Hepatocyte (in vitro differentiated cells): ENCODE results near the gene UQCRQ. TPM values are rescaled to one million over a fixed set of nuclear protein-coding genes. Genes with fewer than 3 reads are reported as not detected.

Source experiments
- DNase-seq: peaks from one replicate; pipeline ENCODE4 v3.0.0-alpha.2; 2016; ENCODE audit warnings: low spot score
- H2AFZ ChIP-seq: fragments of 200-600 bp; sonication (generic); 2 replicates; pipeline ENCODE4 v1.6.0; 2016; ENCODE audit warnings: antibody characterized with exemption, mild to moderate bottlenecking
- H3K27ac ChIP-seq: fragments of 200-600 bp; sonication (generic); 2 replicates; pipeline ENCODE4 v1.5.1; 2016; ENCODE audit warnings: mild to moderate bottlenecking
- H3K27me3 ChIP-seq: fragments of 200-600 bp; sonication (generic); 2 replicates; pipeline ENCODE4 v1.6.1; 2016
- H3K36me3 ChIP-seq: fragments of 200-600 bp; sonication (generic); replicated peaks from 2 replicates; pipeline ENCODE4 v1.5.1; 2016; ENCODE audit warnings: low read depth; ENCODE audit not compliant: insufficient read depth
- H3K4me1 ChIP-seq: fragments of 200-600 bp; sonication (generic); 2 replicates; pipeline ENCODE4 v1.5.1; 2016; ENCODE audit warnings: mild to moderate bottlenecking, moderate library complexity; ENCODE audit not compliant: insufficient read depth
- H3K4me2 ChIP-seq: fragments of 200-600 bp; sonication (generic); 2 replicates; pipeline ENCODE4 v1.6.0; 2016
- H3K4me3 ChIP-seq: fragments of 200-600 bp; sonication (generic); 2 replicates; pipeline ENCODE4 v1.5.1; 2016; ENCODE audit warnings: mild to moderate bottlenecking
- H3K79me2 ChIP-seq: fragments of 200-600 bp; sonication (generic); 2 replicates; pipeline ENCODE4 v1.6.0; 2017; ENCODE audit warnings: mild to moderate bottlenecking
- H3K9me2 ChIP-seq: fragments of 200-600 bp; sonication (generic); replicated peaks from 2 replicates; pipeline ENCODE4 v1.6.0; 2017; ENCODE audit warnings: mild to moderate bottlenecking; ENCODE audit not compliant: insufficient read depth
- H3K9me3 ChIP-seq: fragments of 200-600 bp; sonication (generic); 2 replicates; pipeline ENCODE4 v1.5.1; 2016; ENCODE audit warnings: low read depth, mild to moderate bottlenecking
- H4K20me1 ChIP-seq: fragments of 200-600 bp; sonication (generic); 2 replicates; pipeline ENCODE4 v1.6.0; 2016; ENCODE audit warnings: mild to moderate bottlenecking; ENCODE audit not compliant: insufficient read depth, poor library complexity, severe bottlenecking
- EZH2 ChIP-seq: fragments of 200-600 bp; sonication (generic); IDR thresholded peaks from 2 replicates; pipeline ENCODE4 v1.6.1; 2016; ENCODE audit warnings: antibody characterized with exemption, mild to moderate bottlenecking, borderline replicate concordance
- EZH2phosphoT487 ChIP-seq: fragments of 200-600 bp; sonication (generic); IDR thresholded peaks from one replicate; pipeline ENCODE4 v1.6.1; 2018; ENCODE audit warnings: antibody characterized with exemption, mild to moderate bottlenecking, low read depth, moderate library complexity; ENCODE audit not compliant: unreplicated experiment, severe bottlenecking
- WGBS: methylation state at CpG from one replicate; pipeline ENCODE4 v1.1.6; 2016; ENCODE audit warnings: low lambda C conversion rate; ENCODE audit errors: missing lambda C conversion rate; 5-methylcytosine and 5-hydroxymethylcytosine counted together
- polyA plus RNA-seq: library from polyadenylated mRNA; unstranded; fragments of >200 nt; fragmentation: Nextera tagmentation; extraction: Ambion mirVana; gene quantifications from 2 replicates; pipeline ENCODE4 v1.2.1, GENCODE V29; 2016
- total RNA-seq: library from RNA; depleted of rRNA; stranded (reverse); fragments of >200 nt; gene quantifications from 2 replicates; pipeline ENCODE4 v1.2.3, GENCODE V29; 2014
- TF ChIP-seq, protein P1 (sequence below): fragments of 200-600 bp; sonication (generic); IDR thresholded peaks from 2 replicates; pipeline ENCODE4 v1.5.1; 2016; ENCODE audit warnings: antibody characterized with exemption, mild to moderate bottlenecking; ENCODE audit not compliant: poor library complexity

Gene UQCRQ
- total and polyA plus RNA-seq, 2 experiments from 2014 or later = 174 to 1,138 TPM

DNA sequence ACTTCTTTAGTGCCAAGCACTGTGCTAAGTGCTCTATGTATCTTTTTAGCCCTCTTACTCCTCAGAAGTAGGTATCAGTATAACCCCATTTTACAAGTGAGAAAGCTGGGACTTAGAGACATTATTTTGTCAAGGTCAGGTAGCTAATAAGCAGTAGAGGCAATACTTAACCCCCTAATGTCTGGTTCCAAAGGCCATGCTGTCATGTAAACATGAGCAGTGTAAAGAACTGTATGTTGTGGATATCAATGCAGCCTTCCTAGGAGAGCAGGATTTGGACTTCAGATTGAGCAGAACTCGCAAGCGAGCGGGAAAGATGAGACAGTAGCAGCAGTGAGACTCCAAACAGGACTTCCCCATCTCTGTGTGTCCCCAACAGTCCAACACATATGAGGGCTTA is 32.4 kb upstream of the UQCRQ start:
- Histone ChIP-seq H3K9me3 (no peaks in the 10 kb centered on the region), H4K20me1 (no peaks in the 10 kb centered on the region), H3K27ac (no peak overlapping the region), H3K4me2 (no peak overlapping the region), H2AFZ (no peak overlapping the region), H3K4me3 (no peak overlapping the region), H3K79me2 (peaks cover 6% of the 10 kb centered on the region), H3K36me3 (no peaks in the 10 kb centered on the region), H3K4me1 (peaks cover 18% of the 10 kb centered on the region), H3K9me2 (no peaks in the 10 kb centered on the region), H3K27me3 (no peaks in the 10 kb centered on the region)
- DNase-seq = no peak
- TF ChIP-seq EZH2phosphoT487 (no peak), EZH2 (no peak)
- TF ChIP-seq, protein P1, sequence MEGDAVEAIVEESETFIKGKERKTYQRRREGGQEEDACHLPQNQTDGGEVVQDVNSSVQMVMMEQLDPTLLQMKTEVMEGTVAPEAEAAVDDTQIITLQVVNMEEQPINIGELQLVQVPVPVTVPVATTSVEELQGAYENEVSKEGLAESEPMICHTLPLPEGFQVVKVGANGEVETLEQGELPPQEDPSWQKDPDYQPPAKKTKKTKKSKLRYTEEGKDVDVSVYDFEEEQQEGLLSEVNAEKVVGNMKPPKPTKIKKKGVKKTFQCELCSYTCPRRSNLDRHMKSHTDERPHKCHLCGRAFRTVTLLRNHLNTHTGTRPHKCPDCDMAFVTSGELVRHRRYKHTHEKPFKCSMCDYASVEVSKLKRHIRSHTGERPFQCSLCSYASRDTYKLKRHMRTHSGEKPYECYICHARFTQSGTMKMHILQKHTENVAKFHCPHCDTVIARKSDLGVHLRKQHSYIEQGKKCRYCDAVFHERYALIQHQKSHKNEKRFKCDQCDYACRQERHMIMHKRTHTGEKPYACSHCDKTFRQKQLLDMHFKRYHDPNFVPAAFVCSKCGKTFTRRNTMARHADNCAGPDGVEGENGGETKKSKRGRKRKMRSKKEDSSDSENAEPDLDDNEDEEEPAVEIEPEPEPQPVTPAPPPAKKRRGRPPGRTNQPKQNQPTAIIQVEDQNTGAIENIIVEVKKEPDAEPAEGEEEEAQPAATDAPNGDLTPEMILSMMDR = no peak
- WGBS = 96% methylated on average over 3 of the region's 3 CpGs

- Histone ChIP-seq H2AFZ (no peak overlapping the region), H4K20me1 (no peaks in the 10 kb centered on the region), H3K4me2 (no peak overlapping the region), H3K9me2 (no peaks in the 10 kb centered on the region), H3K36me3 (no peaks in the 10 kb centered on the region), H3K4me1 (peaks cover 31% of the 10 kb centered on the region), H3K4me3 (no peak overlapping the region), H3K9me3 (no peaks in the 10 kb centered on the region), H3K79me2 (no peaks in the 10 kb centered on the region), H3K27ac (peak overlapping the region; percentile 86), H3K27me3 (no peaks in the 10 kb centered on the region)
- WGBS = 100% methylated on average over 1 of the region's 1 CpG
- TF ChIP-seq EZH2phosphoT487 = no peak
- TF ChIP-seq, protein P1 = no peak
- no peak for TF ChIP-seq EZH2
- no peak for DNase-seq
These were observed 29.6 kb upstream of the UQCRQ start for GRCh38 chr5:132836852-132837251.

GRCh38 chr5:132837868-132838267 is 28.6 kb upstream of the UQCRQ start:
- WGBS = 53% methylated on average over 2 of the region's 2 CpGs
- Histone ChIP-seq H3K79me2 (no peaks in the 10 kb centered on the region), H3K27me3 (no peaks in the 10 kb centered on the region), H3K9me2 (no peaks in the 10 kb centered on the region), H3K27ac (peak overlapping the region; percentile 86), H3K4me3 (no peak overlapping the region), H3K4me2 (peak overlapping the region; percentile 16), H4K20me1 (no peaks in the 10 kb centered on the region), H3K36me3 (no peaks in the 10 kb centered on the region), H3K9me3 (no peaks in the 10 kb centered on the region), H3K4me1 (peaks cover 31% of the 10 kb centered on the region), H2AFZ (no peak overlapping the region)
- peak; percentile 72 for DNase-seq
- no peak for TF ChIP-seq EZH2
- TF ChIP-seq EZH2phosphoT487 = no peak
- TF ChIP-seq, protein P1 = no peak
